ENCODE data around the gene KRTAP3-1.

KRTAP3-1 gene

DNA sequence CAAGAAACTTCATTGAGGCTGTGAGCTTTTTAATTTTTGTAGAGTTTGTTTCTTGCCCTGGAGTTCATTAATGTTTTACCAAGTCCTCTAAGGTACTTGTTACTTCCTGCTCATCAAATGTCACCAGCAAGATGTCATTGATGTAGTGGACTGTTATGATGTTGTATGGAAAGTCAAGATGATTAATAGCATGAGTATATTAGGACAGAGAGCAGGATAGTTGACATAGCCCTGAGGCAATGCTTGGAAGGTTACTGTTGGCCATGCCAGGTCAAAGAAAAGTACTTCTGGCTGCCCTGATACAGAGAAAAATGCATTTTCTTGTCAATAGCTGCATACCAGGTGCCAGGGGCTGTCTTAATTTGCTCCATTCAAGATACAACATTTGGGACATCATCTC lies 11.4 kb upstream of the KRTAP3-1 start:
- no peak overlapping the region for H3K27ac ChIP-seq

DNA sequence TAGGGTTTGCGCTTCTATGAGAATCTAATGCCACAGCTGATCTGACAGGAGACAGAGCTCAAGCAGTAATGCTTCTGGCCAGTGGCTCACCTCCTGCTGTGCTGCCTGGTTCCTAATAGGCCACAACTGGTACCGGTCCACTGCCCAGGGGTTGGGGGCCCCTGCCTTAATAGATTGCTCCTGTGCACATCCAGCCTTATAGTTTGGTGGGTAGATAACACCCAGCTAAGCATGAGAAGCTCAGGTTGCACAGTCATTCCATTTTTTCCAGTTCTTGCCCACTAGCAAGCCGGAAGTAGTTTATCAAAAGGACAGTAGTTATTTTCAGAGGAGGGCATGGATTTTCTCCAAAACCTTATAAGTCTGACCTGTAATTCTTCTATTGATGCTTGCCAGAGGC lies 10.5 kb upstream of the KRTAP3-1 start:
- no peak for TF ChIP-seq ZFX (IDR thresholded peaks at IDR 0.05)
- TF ChIP-seq, protein P1, sequence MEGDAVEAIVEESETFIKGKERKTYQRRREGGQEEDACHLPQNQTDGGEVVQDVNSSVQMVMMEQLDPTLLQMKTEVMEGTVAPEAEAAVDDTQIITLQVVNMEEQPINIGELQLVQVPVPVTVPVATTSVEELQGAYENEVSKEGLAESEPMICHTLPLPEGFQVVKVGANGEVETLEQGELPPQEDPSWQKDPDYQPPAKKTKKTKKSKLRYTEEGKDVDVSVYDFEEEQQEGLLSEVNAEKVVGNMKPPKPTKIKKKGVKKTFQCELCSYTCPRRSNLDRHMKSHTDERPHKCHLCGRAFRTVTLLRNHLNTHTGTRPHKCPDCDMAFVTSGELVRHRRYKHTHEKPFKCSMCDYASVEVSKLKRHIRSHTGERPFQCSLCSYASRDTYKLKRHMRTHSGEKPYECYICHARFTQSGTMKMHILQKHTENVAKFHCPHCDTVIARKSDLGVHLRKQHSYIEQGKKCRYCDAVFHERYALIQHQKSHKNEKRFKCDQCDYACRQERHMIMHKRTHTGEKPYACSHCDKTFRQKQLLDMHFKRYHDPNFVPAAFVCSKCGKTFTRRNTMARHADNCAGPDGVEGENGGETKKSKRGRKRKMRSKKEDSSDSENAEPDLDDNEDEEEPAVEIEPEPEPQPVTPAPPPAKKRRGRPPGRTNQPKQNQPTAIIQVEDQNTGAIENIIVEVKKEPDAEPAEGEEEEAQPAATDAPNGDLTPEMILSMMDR (conservative IDR thresholded peaks at IDR 0.05): no peak
- H3K27ac ChIP-seq: no peak overlapping the region

More for the DNA sequence above, 11.4 kb upstream of the KRTAP3-1 start:
- TF ChIP-seq, protein P1 (conservative IDR thresholded peaks at IDR 0.05): no peak
- TF ChIP-seq ZFX (IDR thresholded peaks at IDR 0.05): no peak

DNA sequence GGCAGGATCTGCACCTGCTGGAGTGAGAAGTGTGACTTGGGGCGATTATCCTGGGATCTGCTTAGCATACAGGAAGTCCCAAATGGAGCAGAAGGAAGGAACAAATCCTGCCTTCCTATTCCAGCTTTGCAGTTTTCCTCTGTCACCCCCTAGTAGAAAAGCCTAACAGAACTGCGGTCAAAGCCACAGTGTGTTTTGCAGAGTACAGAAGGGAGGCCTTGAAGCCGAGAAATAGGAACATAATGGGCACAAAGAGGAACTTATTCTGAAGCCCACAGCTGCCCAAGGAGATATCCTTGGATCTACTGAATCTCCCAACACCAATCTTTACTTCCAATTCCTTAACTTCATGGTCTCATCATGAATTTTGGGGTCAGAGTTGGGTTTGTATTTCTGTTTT lies 9.6 kb upstream of the KRTAP3-1 start:
- no peak for TF ChIP-seq ZFX (IDR thresholded peaks at IDR 0.05)
- TF ChIP-seq, protein P1 (conservative IDR thresholded peaks at IDR 0.05): no peak
- no peak overlapping the region for H3K27ac ChIP-seq

DNA sequence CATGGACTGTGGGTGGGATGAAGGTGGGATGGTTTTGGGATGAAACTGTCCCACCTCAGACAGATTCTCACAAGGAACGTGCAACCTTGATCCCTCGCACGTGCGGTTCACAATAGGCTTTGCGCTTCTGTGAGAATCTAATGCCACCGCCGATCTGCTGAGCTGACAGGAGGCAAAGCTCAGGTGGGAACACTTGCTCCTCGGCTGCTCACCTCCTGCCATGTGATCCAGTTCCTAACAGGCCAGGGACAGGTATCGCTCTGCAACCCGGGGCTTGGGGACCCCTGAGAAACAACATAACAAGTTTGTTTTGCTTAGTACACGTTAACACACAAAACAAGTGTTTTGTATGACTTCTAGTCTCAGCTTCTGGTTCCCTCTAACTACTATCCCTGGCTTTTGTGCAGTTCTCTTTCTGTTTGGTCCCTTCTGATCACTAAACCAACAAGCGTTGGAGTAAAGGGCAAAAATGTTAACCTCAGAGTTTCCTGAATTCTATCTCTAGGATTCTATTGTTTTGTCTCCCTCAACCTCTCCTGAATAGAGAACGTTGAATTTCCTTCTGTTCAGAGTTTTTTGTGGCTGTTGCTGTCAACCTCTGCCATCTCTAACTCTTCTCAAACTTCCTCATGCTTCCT lies 7.8 kb upstream of the KRTAP3-1 start:
- TF ChIP-seq, protein P1 (conservative IDR thresholded peaks at IDR 0.05): no peak
- no peak for TF ChIP-seq ZFX (IDR thresholded peaks at IDR 0.05)
- H3K27ac ChIP-seq: no peak overlapping the region

DNA sequence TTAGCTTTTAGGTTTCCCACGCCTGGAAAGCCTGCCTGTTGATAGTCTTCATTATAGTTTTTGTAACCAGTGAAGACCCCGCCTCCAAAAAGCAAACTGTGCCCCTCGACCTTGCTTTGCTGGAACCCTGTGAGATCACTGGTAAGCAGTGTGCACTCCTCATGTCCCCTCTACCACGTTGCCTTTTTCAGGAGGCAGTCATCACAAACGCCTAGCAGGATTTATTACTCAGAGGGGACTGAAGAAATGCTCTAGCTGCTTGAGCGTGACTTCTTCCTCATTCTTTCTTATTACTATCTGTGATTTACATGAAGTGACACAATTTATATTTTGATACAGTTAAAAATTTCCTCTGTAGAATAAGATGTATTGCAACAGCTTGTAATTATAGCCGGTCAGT lies 6.5 kb upstream of the KRTAP3-1 start:
- H3K27ac ChIP-seq: no peak overlapping the region
- TF ChIP-seq, protein P1 (conservative IDR thresholded peaks at IDR 0.05): no peak
- TF ChIP-seq ZFX (IDR thresholded peaks at IDR 0.05): no peak

DNA sequence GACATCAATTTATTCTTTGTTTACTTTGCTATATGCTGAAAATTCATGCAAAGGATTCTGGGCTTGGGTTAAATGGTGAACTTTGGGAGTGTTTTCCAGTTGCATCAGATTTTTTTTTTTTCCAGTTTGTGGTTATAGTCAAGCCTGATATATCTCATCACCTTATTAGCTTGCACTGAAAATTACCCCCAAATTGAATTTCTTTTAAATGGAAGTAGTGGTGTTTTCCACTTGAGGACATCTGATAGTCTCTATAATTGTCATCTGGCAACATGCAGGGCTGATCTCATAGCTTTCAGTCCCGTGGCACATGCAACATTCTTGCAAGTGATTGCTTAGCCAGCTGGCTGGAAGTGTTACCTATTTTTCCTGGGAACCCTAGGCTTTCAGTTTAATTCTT lies 4.7 kb upstream of the KRTAP3-1 start:
- H3K27ac ChIP-seq: no peak overlapping the region
- TF ChIP-seq, protein P1 (conservative IDR thresholded peaks at IDR 0.05): no peak
- TF ChIP-seq ZFX (IDR thresholded peaks at IDR 0.05): no peak

DNA sequence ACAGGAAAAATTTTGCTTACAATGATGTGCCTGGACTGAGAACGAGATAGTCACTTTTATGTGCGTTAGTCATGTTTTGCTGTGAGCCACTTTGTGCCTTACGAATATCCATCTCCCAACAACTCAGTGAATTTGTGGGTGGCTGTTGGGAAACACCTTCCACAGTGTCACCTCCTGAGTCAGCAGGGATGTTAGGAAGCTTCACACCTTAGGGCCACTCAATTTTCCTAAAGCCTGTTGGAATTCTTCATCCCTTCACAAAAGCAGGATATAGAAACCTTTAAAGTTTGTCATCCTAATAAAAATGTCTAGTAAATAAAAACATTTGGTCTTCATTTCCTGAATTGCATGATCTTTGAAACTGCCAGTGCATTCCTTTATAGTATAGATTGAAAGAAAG lies 4.3 kb upstream of the KRTAP3-1 start:
- TF ChIP-seq, protein P1 (conservative IDR thresholded peaks at IDR 0.05): no peak
- TF ChIP-seq ZFX (IDR thresholded peaks at IDR 0.05): no peak
- H3K27ac ChIP-seq: no peak overlapping the region

Measured in C4-2B (cell line).